GM12873 (cell line): ENCODE results near the gene COTL1.

ENCODE experiments used
- TF ChIP-seq, protein P1 (sequence below): IDR thresholded peaks from 2 replicates; pipeline ENCODE4 v1.5.1; 2012; ENCODE audit warnings: low read depth, mild to moderate bottlenecking, moderate library complexity, low read length, control low read depth; ENCODE audit not compliant: insufficient read depth; ENCODE audit errors: missing control alignments

The COTL1 gene

GRCh38 chr16:84550096-84550495 lies 67.8 kb downstream of the COTL1 start:
- TF ChIP-seq, protein P1, sequence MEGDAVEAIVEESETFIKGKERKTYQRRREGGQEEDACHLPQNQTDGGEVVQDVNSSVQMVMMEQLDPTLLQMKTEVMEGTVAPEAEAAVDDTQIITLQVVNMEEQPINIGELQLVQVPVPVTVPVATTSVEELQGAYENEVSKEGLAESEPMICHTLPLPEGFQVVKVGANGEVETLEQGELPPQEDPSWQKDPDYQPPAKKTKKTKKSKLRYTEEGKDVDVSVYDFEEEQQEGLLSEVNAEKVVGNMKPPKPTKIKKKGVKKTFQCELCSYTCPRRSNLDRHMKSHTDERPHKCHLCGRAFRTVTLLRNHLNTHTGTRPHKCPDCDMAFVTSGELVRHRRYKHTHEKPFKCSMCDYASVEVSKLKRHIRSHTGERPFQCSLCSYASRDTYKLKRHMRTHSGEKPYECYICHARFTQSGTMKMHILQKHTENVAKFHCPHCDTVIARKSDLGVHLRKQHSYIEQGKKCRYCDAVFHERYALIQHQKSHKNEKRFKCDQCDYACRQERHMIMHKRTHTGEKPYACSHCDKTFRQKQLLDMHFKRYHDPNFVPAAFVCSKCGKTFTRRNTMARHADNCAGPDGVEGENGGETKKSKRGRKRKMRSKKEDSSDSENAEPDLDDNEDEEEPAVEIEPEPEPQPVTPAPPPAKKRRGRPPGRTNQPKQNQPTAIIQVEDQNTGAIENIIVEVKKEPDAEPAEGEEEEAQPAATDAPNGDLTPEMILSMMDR = no peak

DNA sequence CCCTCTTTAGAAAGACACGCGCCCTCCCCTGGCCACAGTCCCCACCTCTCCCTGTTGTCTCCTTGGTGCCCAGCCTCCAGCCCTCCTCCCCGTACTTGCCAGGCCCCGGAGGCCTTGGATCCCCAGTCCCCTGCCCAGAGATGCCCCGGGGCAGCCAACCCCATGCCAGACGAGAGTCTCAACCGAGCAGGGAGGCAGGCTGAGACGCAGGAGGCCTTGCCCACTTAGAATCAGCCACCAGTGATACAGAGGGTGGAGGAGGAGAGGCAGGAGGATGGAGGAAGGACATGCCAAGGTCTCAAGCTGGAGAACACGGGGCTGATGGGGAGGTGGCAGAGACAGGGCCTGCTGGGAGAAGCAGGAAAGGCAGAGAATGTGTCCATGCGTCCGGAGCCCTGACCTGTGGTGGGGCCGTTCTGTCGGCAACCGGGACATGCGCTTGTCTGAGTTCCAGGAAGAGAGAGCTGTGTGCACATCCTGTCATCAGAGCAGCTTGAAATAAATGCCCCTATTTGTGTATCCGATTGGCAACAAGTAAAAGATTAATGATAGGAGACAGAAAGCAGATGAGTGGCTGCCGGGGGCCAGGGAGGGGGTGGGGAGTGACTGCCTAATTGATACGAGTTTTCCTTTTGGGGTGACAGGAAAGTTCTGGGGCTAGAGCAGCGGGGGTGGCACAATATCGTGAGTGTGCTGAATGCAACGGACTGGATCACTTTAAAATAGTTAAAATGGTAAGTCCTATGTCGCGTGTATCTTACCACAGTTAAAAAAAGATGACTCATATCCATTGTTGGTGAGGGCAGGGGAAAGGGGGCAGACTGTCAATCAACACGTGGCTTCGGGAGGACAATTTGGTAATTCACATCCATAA lies 68.7 kb downstream of the COTL1 start:
- TF ChIP-seq, protein P1 = no peak

DNA sequence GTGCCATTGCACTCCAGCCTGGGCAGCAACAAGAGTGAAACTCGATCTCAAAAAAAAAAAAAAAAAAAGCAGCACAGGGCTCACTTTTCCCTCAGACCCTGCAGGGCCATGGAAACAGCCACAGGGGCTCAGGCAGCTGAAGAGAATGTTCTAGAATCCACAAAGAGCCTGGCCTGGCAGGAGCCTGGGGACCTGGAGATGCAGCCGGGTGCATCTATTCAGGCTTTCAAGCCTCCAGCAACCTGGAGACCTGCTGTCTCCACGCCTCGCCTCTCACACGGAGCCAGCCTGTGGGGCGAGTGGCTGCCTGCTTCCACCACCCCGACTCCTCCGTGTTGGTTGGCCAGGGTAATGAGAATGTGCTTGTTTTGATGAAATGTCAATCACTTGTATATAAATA lies 69.4 kb downstream of the COTL1 start:
- TF ChIP-seq, protein P1 = no peak

DNA sequence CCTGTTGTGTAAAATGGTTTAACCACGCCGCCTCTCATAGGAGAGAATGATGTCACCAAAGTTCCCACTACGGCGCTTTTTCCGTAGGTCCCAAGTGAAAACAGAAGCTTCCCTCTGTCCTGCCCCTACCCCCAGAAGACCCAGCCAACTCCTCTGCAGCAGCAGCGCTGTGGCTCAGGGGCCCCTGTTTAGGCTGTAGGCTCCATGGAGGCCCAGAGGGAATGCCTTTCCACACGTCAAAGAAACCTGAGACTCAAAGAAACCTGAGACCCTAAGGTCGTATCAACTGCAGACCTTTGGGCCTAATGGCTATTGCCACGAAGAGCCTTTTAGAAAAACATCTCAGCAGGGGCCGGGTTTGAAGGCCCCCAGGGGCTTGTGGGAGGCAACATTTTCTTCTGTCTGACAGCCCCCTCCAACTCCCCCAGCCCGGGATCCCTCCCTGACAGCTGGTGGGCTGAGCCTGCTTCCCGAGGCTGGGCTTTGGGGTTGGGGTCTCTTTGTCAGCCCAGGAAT lies 70.3 kb downstream of the COTL1 start:
- TF ChIP-seq, protein P1 = no peak

- TF ChIP-seq, protein P1 = no peak
Observed at GRCh38 chr16:84546669-84547545, 71.0 kb downstream of the COTL1 start.

DNA sequence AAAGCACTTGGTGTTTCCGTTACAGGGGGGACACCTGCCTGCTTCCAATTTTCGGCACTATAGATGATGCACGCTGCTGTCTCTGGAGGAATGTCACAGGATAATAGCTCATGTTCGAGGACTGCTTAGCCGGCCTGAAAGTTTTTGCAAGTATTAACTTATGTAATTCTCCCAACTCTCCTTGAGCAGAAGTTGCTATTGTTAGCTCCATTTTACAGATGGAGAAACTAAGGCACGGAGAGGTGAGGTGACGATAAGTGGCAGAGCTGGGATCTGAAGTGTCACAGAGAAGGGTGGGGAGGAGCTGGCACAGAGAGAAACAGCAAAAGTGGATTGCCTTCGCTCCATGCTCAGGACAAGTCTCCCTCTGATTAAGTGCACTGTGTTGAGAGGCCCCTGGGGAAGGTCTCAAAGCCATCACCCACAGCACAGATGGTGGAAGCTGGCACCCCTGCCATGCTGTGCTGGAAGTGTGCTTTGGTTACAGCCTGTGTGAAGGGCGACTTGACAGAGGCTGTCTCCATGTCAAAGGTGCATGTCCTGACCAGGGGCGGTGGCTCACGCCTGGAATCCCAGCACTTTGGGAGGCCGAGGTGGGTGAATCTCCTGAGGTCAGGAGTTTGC lies 72.7 kb downstream of the COTL1 start:
- TF ChIP-seq, protein P1 = no peak
